HEK293 (cell line): ENCODE measurements around the gene ABHD16A.

Source experiments
- FEZF1 ChIP-seq: fragments of 450-650 bp; formaldehyde crosslinking; IDR thresholded peaks from 2 replicates; pipeline ENCODE4 v1.5.1; 2016; ENCODE audit warnings: missing biosample characterization, missing genetic modification characterization
- GLI4 ChIP-seq: fragments of 450-650 bp; formaldehyde crosslinking; IDR thresholded peaks from 2 replicates; pipeline ENCODE4 v1.5.1; 2016; ENCODE audit warnings: missing biosample characterization, missing genetic modification characterization
- KLF1 ChIP-seq: fragments of 450-650 bp; formaldehyde crosslinking; IDR thresholded peaks from 2 replicates; pipeline ENCODE4 v1.5.1; 2016; ENCODE audit warnings: missing biosample characterization, missing genetic modification characterization
- KLF16 ChIP-seq: fragments of 450-650 bp; formaldehyde crosslinking; IDR thresholded peaks from 2 replicates; pipeline ENCODE4 v1.5.1; 2017; ENCODE audit warnings: missing biosample characterization, missing genetic modification characterization
- KLF8 ChIP-seq: fragments of 450-650 bp; formaldehyde crosslinking; IDR thresholded peaks from 2 replicates; pipeline ENCODE4 v1.5.1; 2016; ENCODE audit warnings: missing biosample characterization, missing genetic modification characterization
- MZF1 ChIP-seq: fragments of 450-650 bp; formaldehyde crosslinking; IDR thresholded peaks from 2 replicates; pipeline ENCODE4 v1.5.1; 2017; ENCODE audit warnings: missing biosample characterization, missing genetic modification characterization, borderline replicate concordance
- OSR2 ChIP-seq: fragments of 450-650 bp; formaldehyde crosslinking; IDR thresholded peaks from 2 replicates; pipeline ENCODE4 v1.5.1; 2016; ENCODE audit warnings: missing biosample characterization, missing genetic modification characterization
- SP7 ChIP-seq: fragments of 450-650 bp; formaldehyde crosslinking; IDR thresholded peaks from 2 replicates; pipeline ENCODE4 v1.5.1; 2016; ENCODE audit warnings: missing biosample characterization, missing genetic modification characterization
- YY1 ChIP-seq: fragments of 450-650 bp; formaldehyde crosslinking; IDR thresholded peaks from 2 replicates; pipeline ENCODE4 v1.5.1; 2018; ENCODE audit warnings: missing biosample characterization, missing genetic modification characterization
- ZBTB1 ChIP-seq: fragments of 450-650 bp; formaldehyde crosslinking; IDR thresholded peaks from 2 replicates; pipeline ENCODE4 v1.5.1; 2016; ENCODE audit warnings: missing biosample characterization, missing genetic modification characterization
- ZBTB10 ChIP-seq: fragments of 450-650 bp; formaldehyde crosslinking; IDR thresholded peaks from 2 replicates; pipeline ENCODE4 v1.5.1; 2016; ENCODE audit warnings: missing biosample characterization, missing genetic modification characterization
- ZBTB26 ChIP-seq: fragments of 450-650 bp; formaldehyde crosslinking; optimal IDR thresholded peaks from 2 replicates; pipeline ENCODE3; 2016; ENCODE audit warnings: missing biosample characterization, mild to moderate bottlenecking, missing genetic modification characterization
- ZBTB48 ChIP-seq: fragments of 450-650 bp; formaldehyde crosslinking; IDR thresholded peaks from 2 replicates; pipeline ENCODE4 v1.5.1; 2016; ENCODE audit warnings: missing biosample characterization, missing genetic modification characterization
- ZFHX2 ChIP-seq: fragments of 450-650 bp; formaldehyde crosslinking; conservative IDR thresholded peaks from 2 replicates; pipeline ENCODE4 v1.5.1; 2016; ENCODE audit warnings: missing biosample characterization, missing genetic modification characterization
- ZNF121 ChIP-seq: fragments of 450-650 bp; formaldehyde crosslinking; IDR thresholded peaks from 2 replicates; pipeline ENCODE4 v1.5.1; 2016; ENCODE audit warnings: missing biosample characterization, missing genetic modification characterization
- ZNF146 ChIP-seq: fragments of 450-650 bp; formaldehyde crosslinking; IDR thresholded peaks from 2 replicates; pipeline ENCODE4 v1.5.1; 2016; ENCODE audit warnings: missing biosample characterization, missing genetic modification characterization
- ZNF174 ChIP-seq: fragments of 450-650 bp; formaldehyde crosslinking; IDR thresholded peaks from 2 replicates; pipeline ENCODE4 v1.5.0; 2017; ENCODE audit warnings: missing biosample characterization, mild to moderate bottlenecking, missing genetic modification characterization
- ZNF211 ChIP-seq: fragments of 450-650 bp; formaldehyde crosslinking; IDR thresholded peaks from 2 replicates; pipeline ENCODE4 v1.5.1; 2016; ENCODE audit warnings: low read depth, missing biosample characterization, missing genetic modification characterization
- ZNF324 ChIP-seq: fragments of 450-650 bp; formaldehyde crosslinking; IDR thresholded peaks from 2 replicates; pipeline ENCODE4 v1.5.1; 2016; ENCODE audit warnings: missing biosample characterization, missing genetic modification characterization
- ZNF335 ChIP-seq: fragments of 450-650 bp; formaldehyde crosslinking; conservative IDR thresholded peaks from 2 replicates; pipeline ENCODE4 v1.5.1; 2016; ENCODE audit warnings: missing biosample characterization, missing genetic modification characterization
- ZNF521 ChIP-seq: fragments of 450-650 bp; formaldehyde crosslinking; IDR thresholded peaks from 2 replicates; pipeline ENCODE4 v1.5.1; 2017; ENCODE audit warnings: missing biosample characterization, mild to moderate bottlenecking, missing genetic modification characterization
- ZNF560 ChIP-seq: fragments of 450-650 bp; formaldehyde crosslinking; IDR thresholded peaks from 2 replicates; pipeline ENCODE4 v1.5.1; 2017; ENCODE audit warnings: missing biosample characterization, missing genetic modification characterization, borderline replicate concordance
- ZNF629 ChIP-seq: fragments of 450-650 bp; formaldehyde crosslinking; IDR thresholded peaks from 2 replicates; pipeline ENCODE4 v1.5.1; 2017; ENCODE audit warnings: missing biosample characterization, missing genetic modification characterization
- ZNF645 ChIP-seq: fragments of 450-650 bp; formaldehyde crosslinking; IDR thresholded peaks from 2 replicates; pipeline ENCODE4; 2016; ENCODE audit warnings: missing biosample characterization, missing genetic modification characterization
- ZNF791 ChIP-seq: fragments of 450-650 bp; formaldehyde crosslinking; IDR thresholded peaks from 2 replicates; pipeline ENCODE4 v1.5.1; 2016; ENCODE audit warnings: missing biosample characterization, missing genetic modification characterization
- ZNF830 ChIP-seq: fragments of 450-650 bp; IDR thresholded peaks from 2 replicates; pipeline ENCODE4 v1.5.0; 2018; ENCODE audit warnings: missing biosample characterization, missing genetic modification characterization, low read depth, mild to moderate bottlenecking, moderate library complexity
- TF ChIP-seq, protein P1 (sequence below): fragments of 450-650 bp; formaldehyde crosslinking; IDR thresholded peaks from 2 replicates; pipeline ENCODE4 v1.5.1; 2016; ENCODE audit warnings: missing biosample characterization, missing genetic modification characterization
- TF ChIP-seq, protein P2 (sequence below): fragments of 450-650 bp; formaldehyde crosslinking; IDR thresholded peaks from 2 replicates; pipeline ENCODE4 v1.5.1; 2016; ENCODE audit warnings: missing biosample characterization, missing genetic modification characterization
- TF ChIP-seq, protein P3 (sequence below): fragments of 450-650 bp; formaldehyde crosslinking; IDR thresholded peaks from 2 replicates; pipeline ENCODE4 v1.5.1; 2016; ENCODE audit warnings: missing biosample characterization, missing genetic modification characterization, low read depth

Gene ABHD16A

DNA sequence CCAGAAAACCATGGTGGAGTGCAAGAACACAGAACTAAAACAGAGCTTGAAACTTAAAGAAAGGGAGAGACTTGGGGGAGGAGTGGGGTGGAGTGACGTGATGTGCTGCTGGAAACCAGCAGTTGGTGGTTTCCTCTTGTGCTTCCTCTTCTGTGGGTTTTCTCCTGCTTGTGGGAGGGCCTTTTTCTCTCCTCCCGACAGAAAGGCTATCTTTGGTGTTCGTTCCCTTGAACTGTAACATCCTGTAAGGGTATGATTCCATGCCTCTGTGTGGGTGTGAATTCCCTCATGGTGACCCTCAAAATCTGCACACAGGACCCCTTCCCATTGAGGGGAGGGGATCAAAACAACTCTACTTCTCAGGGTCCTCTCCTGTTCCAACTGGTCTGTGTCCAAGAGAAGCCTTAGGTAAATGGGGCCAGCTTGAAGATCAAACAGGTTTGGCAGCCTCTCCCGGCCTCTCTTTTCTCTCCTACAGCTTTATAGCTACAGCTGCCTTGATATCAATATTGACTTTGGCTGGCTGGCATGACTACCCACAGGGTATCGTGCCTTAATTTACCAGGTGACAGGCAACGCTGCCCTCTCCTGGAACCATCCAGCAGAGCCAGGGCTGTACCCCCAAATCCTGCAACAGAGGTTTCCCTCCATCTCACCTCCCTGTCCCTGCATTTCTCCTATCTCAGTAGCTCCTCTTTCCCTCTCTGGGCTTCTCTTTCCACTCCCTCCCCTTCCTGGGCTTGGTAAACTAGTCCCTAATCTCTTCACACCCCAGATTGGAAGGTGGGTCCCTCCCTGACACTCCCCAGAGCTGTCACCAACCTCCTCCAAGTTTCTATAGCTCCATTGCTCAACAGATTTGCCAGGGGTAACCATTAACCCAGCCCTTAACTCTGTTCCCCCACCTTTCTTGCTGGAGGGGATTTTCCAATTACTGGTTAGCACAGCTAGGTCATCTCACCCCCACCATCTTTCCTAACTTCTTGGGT is 35.2 kb upstream of the ABHD16A start (continued):
- TF ChIP-seq ZBTB10 (tag by site-specific recombination): no peak; the same call in 1 of the 2 replicates
- TF ChIP-seq ZNF335 (tag by site-specific recombination): peak; percentile 35
- no peak for TF ChIP-seq FEZF1
- no peak for TF ChIP-seq ZNF521
- no peak for TF ChIP-seq ZNF791 (tag by site-specific recombination)
- TF ChIP-seq ZBTB48: peak; percentile 62
- no peak for TF ChIP-seq ZNF830
- no peak for TF ChIP-seq ZNF645
- TF ChIP-seq ZFHX2 (tag by site-specific recombination): peak; percentile 85
- TF ChIP-seq ZBTB26 (tag by site-specific recombination): no peak
- peak; percentile 48 for TF ChIP-seq SP7 (tag by site-specific recombination)
- no peak for TF ChIP-seq ZNF174 (tag by site-specific recombination)
- no peak for TF ChIP-seq ZNF324 (tag by site-specific recombination)
- TF ChIP-seq KLF1 (tag by site-specific recombination): peak; percentile 100
- no peak for TF ChIP-seq ZNF211
- peak; percentile 16; the same call in 1 of the 2 replicates for TF ChIP-seq MZF1 (tag by site-specific recombination)
- TF ChIP-seq OSR2 (tag by site-specific recombination): peak; percentile 92
- no peak for TF ChIP-seq ZBTB1 (tag by site-specific recombination)
- no peak for TF ChIP-seq KLF16 (tag by site-specific recombination)
- TF ChIP-seq ZNF629 (tag by site-specific recombination): peak; percentile 92
- TF ChIP-seq, protein P1, sequence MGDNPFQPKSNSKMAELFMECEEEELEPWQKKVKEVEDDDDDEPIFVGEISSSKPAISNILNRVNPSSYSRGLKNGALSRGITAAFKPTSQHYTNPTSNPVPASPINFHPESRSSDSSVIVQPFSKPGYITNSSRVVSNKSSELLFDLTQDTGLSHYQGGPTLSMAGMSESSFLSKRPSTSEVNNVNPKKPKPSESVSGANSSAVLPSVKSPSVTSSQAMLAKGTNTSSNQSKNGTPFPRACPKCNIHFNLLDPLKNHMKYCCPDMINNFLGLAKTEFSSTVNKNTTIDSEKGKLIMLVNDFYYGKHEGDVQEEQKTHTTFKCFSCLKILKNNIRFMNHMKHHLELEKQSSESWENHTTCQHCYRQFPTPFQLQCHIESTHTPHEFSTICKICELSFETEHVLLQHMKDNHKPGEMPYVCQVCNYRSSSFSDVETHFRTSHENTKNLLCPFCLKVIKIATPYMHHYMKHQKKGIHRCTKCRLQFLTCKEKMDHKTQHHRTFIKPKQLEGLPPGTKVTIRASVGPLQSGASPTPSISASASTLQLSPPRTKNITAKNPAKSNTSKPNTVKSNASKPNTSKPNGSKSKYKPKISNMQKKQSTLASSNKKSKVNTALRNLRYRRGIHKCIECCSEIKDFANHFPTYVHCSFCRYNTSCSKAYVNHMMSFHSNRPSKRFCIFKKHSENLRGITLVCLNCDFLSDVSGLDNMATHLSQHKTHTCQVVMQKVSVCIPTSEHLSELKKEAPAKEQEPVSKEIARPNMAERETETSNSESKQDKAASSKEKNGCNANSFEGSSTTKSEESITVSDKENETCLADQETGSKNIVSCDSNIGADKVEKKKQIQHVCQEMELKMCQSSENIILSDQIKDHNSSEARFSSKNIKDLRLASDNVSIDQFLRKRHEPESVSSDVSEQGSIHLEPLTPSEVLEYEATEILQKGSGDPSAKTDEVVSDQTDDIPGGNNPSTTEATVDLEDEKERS: no peak
- peak; percentile 15; the same call in 1 of the 2 replicates for TF ChIP-seq KLF8 (tag by site-specific recombination)
- TF ChIP-seq, protein P2, sequence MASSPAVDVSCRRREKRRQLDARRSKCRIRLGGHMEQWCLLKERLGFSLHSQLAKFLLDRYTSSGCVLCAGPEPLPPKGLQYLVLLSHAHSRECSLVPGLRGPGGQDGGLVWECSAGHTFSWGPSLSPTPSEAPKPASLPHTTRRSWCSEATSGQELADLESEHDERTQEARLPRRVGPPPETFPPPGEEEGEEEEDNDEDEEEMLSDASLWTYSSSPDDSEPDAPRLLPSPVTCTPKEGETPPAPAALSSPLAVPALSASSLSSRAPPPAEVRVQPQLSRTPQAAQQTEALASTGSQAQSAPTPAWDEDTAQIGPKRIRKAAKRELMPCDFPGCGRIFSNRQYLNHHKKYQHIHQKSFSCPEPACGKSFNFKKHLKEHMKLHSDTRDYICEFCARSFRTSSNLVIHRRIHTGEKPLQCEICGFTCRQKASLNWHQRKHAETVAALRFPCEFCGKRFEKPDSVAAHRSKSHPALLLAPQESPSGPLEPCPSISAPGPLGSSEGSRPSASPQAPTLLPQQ (tag by site-specific recombination): peak; percentile 87
- TF ChIP-seq ZNF560 (tag by site-specific recombination): no peak
- no peak for TF ChIP-seq ZNF146 (tag by site-specific recombination)
- TF ChIP-seq, protein P3, sequence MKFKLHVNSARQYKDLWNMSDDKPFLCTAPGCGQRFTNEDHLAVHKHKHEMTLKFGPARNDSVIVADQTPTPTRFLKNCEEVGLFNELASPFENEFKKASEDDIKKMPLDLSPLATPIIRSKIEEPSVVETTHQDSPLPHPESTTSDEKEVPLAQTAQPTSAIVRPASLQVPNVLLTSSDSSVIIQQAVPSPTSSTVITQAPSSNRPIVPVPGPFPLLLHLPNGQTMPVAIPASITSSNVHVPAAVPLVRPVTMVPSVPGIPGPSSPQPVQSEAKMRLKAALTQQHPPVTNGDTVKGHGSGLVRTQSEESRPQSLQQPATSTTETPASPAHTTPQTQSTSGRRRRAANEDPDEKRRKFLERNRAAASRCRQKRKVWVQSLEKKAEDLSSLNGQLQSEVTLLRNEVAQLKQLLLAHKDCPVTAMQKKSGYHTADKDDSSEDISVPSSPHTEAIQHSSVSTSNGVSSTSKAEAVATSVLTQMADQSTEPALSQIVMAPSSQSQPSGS (tag by site-specific recombination): peak; percentile 70
- no peak for TF ChIP-seq YY1
- no peak for TF ChIP-seq GLI4 (tag by site-specific recombination)
- TF ChIP-seq ZNF121 (tag by site-specific recombination): no peak
